ENCODE data around the gene CCSER1.
A peak's percentile ranks its signal among the peaks of the same experiment; 100 is the strongest.
"Not testable (repeated sequence)": the region's sequence is repeated elsewhere in the genome, so short reads cannot be mapped to it uniquely, and the experiment has no call there.

Gene CCSER1

GRCh38 chr4:91319556-91320268 is 1192.5 kb downstream of the CCSER1 start:
- Histone ChIP-seq H3K27me3 (replicated peaks) (no peaks in the 10 kb centered on the region), H3K36me3 (replicated peaks) (no peaks in the 10 kb centered on the region), H3K27ac (no peak overlapping the region), H3K4me3 (ENCODE audit: low read depth, low read length) (no peak overlapping the region)
- in situ Hi-C loops (cut with HindIII; ENCODE audit: low pct_ligation_motif_present, low sequenced_read_pairs), result no loop called here
- TF ChIP-seq, protein P1, sequence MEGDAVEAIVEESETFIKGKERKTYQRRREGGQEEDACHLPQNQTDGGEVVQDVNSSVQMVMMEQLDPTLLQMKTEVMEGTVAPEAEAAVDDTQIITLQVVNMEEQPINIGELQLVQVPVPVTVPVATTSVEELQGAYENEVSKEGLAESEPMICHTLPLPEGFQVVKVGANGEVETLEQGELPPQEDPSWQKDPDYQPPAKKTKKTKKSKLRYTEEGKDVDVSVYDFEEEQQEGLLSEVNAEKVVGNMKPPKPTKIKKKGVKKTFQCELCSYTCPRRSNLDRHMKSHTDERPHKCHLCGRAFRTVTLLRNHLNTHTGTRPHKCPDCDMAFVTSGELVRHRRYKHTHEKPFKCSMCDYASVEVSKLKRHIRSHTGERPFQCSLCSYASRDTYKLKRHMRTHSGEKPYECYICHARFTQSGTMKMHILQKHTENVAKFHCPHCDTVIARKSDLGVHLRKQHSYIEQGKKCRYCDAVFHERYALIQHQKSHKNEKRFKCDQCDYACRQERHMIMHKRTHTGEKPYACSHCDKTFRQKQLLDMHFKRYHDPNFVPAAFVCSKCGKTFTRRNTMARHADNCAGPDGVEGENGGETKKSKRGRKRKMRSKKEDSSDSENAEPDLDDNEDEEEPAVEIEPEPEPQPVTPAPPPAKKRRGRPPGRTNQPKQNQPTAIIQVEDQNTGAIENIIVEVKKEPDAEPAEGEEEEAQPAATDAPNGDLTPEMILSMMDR (IDR thresholded peaks at IDR 0.05; ENCODE audit: low read depth, low read length, missing control alignments), result no peak
- no peak for DNase-seq

DNA sequence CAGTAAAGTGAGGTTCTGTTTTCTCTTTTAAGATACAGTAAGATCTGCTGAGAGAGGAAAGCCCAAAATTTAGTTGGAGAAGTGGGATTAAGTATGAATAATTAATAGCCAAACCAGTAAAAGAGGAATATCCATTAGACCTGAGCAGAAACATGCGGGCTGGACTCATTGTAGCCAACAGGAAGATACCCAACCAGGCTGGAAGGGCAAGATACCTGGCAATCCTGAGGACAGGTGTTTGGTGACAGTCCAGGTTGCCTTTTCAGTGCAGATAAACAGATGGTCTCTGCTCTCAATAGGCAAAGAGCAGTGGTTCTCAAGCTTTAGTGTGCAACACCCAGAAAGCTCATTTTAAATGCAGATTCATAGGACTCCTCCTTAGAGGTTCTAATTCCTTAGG is 1195.8 kb downstream of the CCSER1 start:
- TF ChIP-seq, protein P1 (IDR thresholded peaks at IDR 0.05; ENCODE audit: low read depth, low read length, missing control alignments), result no peak
- H3K27me3 ChIP-seq (replicated peaks), result no peaks in the 10 kb centered on the region
- in situ Hi-C loops (cut with HindIII; ENCODE audit: low pct_ligation_motif_present, low sequenced_read_pairs), result no loop called here

GRCh38 chr4:91325495-91325894 is 1198.3 kb downstream of the CCSER1 start:
- in situ Hi-C loops (cut with HindIII; ENCODE audit: low pct_ligation_motif_present, low sequenced_read_pairs), result no loop called here
- no peaks in the 10 kb centered on the region for H3K36me3 ChIP-seq (replicated peaks)
- peak overlapping the region; percentile 65 for H3K27ac ChIP-seq
- no peaks in the 10 kb centered on the region for H3K27me3 ChIP-seq (replicated peaks)
- TF ChIP-seq, protein P1 (IDR thresholded peaks at IDR 0.05; ENCODE audit: low read depth, low read length, missing control alignments), result no peak
- H3K4me3 ChIP-seq (ENCODE audit: low read depth, low read length), result no peak overlapping the region
- DNase-seq, result peak; percentile 57

More for the DNA sequence above, 1195.8 kb downstream of the CCSER1 start:
- Histone ChIP-seq H3K4me3 (ENCODE audit: low read depth, low read length) (no peak overlapping the region), H3K27ac (no peak overlapping the region), H3K36me3 (replicated peaks) (no peaks in the 10 kb centered on the region)
- no peak for DNase-seq

DNA sequence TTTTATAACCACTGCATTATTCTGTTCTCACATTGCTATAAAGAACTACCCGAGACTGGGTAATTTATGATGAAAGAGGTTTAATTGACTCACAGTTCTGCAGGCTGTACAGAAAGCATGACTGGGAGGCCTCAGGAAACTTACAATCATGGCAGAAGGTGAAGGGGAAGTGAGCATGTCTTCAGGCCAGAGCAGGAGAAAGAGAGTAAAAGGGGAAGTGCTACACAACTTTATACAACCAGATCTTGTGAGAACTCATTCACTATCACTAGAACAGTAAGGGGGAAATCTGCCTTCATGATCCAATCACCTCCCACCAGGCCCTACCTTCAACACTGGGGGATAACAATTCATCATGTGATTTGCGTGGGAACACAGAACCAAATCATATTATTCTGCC is 1199.0 kb downstream of the CCSER1 start:
- H3K4me3 ChIP-seq (ENCODE audit: low read depth, low read length); H3K27me3 ChIP-seq (replicated peaks); H3K36me3 ChIP-seq (replicated peaks); in situ Hi-C loops (cut with HindIII; ENCODE audit: low pct_ligation_motif_present, low sequenced_read_pairs); DNase-seq; H3K27ac ChIP-seq: not testable (repeated sequence)

GRCh38 chr4:91330555-91331137 is 1203.5 kb downstream of the CCSER1 start:
- no peaks in the 10 kb centered on the region for H3K27me3 ChIP-seq (replicated peaks)
- TF ChIP-seq, protein P1 (IDR thresholded peaks at IDR 0.05; ENCODE audit: low read depth, low read length, missing control alignments), result no peak
- no peak overlapping the region for H3K27ac ChIP-seq
- in situ Hi-C loops (cut with HindIII; ENCODE audit: low pct_ligation_motif_present, low sequenced_read_pairs), result no loop called here
- no peaks in the 10 kb centered on the region for H3K36me3 ChIP-seq (replicated peaks)
- DNase-seq, result peak; percentile 24
- H3K4me3 ChIP-seq (ENCODE audit: low read depth, low read length), result no peak overlapping the region

DNA sequence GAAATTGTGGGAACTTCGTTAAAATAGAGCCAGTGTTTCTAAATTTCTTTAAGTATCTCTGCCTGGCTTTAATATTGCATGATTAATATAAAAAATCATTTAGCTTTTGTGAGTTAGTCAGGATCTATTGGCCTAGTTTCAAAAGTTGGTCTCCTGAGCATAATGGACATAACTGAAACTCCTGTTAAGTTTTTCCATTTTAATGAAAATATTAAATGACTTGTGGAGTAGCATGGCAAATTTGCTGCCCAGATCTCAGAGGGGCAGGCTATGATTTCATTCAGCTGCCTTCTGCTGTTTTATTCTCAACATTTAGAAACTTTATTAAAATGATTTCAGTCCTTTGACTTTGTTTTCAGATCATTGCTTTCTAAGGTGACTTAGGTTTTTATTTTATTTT is 1213.6 kb downstream of the CCSER1 start:
- H3K27me3 ChIP-seq (replicated peaks), result no peaks in the 10 kb centered on the region
- no peak overlapping the region for H3K4me3 ChIP-seq (ENCODE audit: low read depth, low read length)
- TF ChIP-seq, protein P1 (IDR thresholded peaks at IDR 0.05; ENCODE audit: low read depth, low read length, missing control alignments), result no peak
- DNase-seq, result no peak
- no peak overlapping the region for H3K27ac ChIP-seq
- no peaks in the 10 kb centered on the region for H3K36me3 ChIP-seq (replicated peaks)
- in situ Hi-C loops (cut with HindIII; ENCODE audit: low pct_ligation_motif_present, low sequenced_read_pairs), result no loop called here

All from brain microvascular endothelial cell (primary cell).